AG04449 (cell line): ENCODE measurements around the gene POLR2M.

Experiments
- CTCF ChIA-PET: fragments of 350-600 bp; formaldehyde crosslinking; extraction: SDS; loops from one replicate; lab custom pipeline; 2021; ENCODE audit warnings: antibody characterized with exemption; lab: Yijun Ruan, JAX
- POLR2A ChIA-PET: fragments of 400-600, 350-600 bp; formaldehyde crosslinking; extraction: SDS; loops from one replicate; lab custom pipeline; 2020; ENCODE audit warnings: antibody characterized with exemption, inconsistent platforms; lab: Yijun Ruan, JAX
- DNase-seq: peaks from one replicate; pipeline ENCODE4 v3.0.0-alpha.2; 2010; ENCODE audit warnings: low read depth, low spot score
- H3K4me3 ChIP-seq: 2 replicates; pipeline ENCODE4 v1.5.1; 2011; ENCODE audit warnings: low read depth, mild to moderate bottlenecking, control low read depth, low read length
- TF ChIP-seq, protein P1 (sequence below): IDR thresholded peaks from one replicate; pipeline ENCODE4 v1.5.1; 2011; ENCODE audit warnings: mild to moderate bottlenecking, moderate library complexity, low read length, control low read depth, inconsistent platforms; ENCODE audit not compliant: insufficient read depth; ENCODE audit errors: missing control alignments

The POLR2M gene

GRCh38 chr15:57684491-57685151 is 21.9 kb upstream of the POLR2M start:
- TF ChIP-seq, protein P1, sequence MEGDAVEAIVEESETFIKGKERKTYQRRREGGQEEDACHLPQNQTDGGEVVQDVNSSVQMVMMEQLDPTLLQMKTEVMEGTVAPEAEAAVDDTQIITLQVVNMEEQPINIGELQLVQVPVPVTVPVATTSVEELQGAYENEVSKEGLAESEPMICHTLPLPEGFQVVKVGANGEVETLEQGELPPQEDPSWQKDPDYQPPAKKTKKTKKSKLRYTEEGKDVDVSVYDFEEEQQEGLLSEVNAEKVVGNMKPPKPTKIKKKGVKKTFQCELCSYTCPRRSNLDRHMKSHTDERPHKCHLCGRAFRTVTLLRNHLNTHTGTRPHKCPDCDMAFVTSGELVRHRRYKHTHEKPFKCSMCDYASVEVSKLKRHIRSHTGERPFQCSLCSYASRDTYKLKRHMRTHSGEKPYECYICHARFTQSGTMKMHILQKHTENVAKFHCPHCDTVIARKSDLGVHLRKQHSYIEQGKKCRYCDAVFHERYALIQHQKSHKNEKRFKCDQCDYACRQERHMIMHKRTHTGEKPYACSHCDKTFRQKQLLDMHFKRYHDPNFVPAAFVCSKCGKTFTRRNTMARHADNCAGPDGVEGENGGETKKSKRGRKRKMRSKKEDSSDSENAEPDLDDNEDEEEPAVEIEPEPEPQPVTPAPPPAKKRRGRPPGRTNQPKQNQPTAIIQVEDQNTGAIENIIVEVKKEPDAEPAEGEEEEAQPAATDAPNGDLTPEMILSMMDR: no peak
- POLR2A ChIA-PET: interaction anchor here (0.8 kb wide), 1 partner anchor 23 kb away, joined by 4 read pairs; no protein-coding TSS in a partner anchor
- no peak for DNase-seq
- H3K4me3 ChIP-seq: no peak overlapping the region
- CTCF ChIA-PET: interaction anchor here (1.3 kb wide), 2 partner anchors 18 to 22 kb away, joined by 3 read pairs; partner anchors contain the start of gene POLR2M

- CTCF ChIA-PET: interaction anchor here (1.0 to 1.3 kb wide), 4 partner anchors 8 to 385 kb away, joined by 3 read pairs; no protein-coding TSS in a partner anchor
- no peak for DNase-seq
- POLR2A ChIA-PET: no interaction called here
- no peak overlapping the region for H3K4me3 ChIP-seq
- TF ChIP-seq, protein P1: no peak
Observed at GRCh38 chr15:57685306-57686095, 21.0 kb upstream of the POLR2M start.

GRCh38 chr15:57686657-57687056 is 19.9 kb upstream of the POLR2M start:
- ChIA-PET POLR2A (no interaction called here), CTCF (interaction anchor here (0.7 to 1.0 kb wide), 3 partner anchors 8 to 384 kb away, joined by 3 read pairs; no protein-coding TSS in a partner anchor)
- DNase-seq: no peak
- no peak overlapping the region for H3K4me3 ChIP-seq
- TF ChIP-seq, protein P1: no peak

DNA sequence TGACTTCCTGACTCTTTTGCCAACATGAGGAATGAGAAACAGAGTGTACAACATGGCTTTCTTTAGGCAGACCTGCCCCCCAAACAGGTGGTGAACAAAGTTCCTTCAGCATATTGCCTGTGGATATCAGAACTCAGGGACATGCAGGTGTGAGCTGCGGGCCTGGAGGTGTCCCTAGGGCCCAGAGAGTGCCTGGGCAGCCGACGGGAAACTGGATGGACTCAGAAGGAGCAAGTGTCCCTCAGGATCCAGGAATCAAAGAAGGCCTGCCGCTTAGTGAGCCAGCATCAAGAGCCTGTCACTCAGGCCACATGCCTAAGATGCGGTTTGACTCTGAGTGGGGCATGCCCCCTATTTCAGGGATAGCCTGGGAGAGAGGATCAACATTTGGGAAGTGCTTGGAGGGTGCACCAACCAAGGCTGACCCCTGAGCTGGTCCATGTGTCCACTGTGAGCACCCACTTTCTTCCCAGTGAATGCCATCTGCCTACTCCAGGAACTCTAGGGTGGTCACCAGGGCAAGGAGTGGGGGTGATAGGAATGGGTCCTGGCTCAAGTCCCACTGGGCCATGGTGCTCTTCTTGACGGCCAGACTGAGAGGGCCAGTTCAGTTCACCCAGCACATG is 16.1 kb upstream of the POLR2M start:
- no peak for DNase-seq
- CTCF ChIA-PET: no interaction called here
- no peak overlapping the region for H3K4me3 ChIP-seq
- POLR2A ChIA-PET: no interaction called here
- TF ChIP-seq, protein P1: no peak

DNA sequence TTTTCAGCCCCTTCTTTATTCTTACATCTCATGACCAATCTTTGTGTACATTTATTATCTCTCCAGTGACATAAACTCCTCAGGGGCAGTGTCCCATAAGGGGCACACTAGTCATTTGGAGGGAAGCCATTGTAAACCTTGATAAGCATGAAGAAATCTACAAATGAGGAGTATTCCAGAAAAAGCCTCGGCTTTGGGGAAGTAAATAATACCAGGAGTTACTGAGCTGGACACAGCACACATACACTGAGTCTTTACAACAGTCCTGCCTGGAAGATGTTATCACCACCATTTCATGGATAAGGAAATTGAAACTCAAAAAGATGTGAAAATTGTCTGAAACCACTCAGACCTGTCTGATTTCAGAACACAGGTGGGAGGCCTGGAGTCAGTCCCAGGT is 15.4 kb upstream of the POLR2M start:
- POLR2A ChIA-PET: no interaction called here
- no peak for DNase-seq
- CTCF ChIA-PET: no interaction called here
- TF ChIP-seq, protein P1: no peak
- H3K4me3 ChIP-seq: no peak overlapping the region
